Erythroblast (primary cell): ENCODE measurements around the gene MPPED2.

Source experiments
- GATA1 ChIP-seq: IDR thresholded peaks from 2 replicates; pipeline ENCODE4 v1.6.1; 2011; ENCODE audit warnings: low read depth, mild to moderate bottlenecking, control low read depth, low read length, moderate library complexity
- POLR2A ChIP-seq: IDR thresholded peaks from 2 replicates; pipeline ENCODE4 v1.6.1; 2011; ENCODE audit warnings: mild to moderate bottlenecking, low read length

DNA sequence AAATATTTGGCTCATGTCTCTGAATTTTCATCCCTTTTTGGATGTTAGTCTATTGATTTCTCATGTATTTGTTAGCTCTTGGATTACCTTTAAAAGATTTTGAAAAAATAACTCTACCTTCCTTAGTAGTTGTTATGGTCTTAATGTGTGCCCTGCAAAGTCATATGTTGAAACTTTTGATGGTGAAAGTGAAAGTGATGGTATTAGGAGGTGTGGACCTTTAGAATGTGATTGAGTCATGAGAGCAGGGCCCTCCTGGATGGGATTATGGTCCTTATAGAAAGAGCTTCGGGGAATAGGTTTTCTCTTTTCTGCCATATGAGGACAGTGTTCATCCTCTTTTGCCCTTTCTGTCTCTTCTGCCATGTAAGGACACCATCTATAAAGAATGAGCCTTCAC, 33.6 kb upstream of the MPPED2 start:
- TF ChIP-seq POLR2A (no peak), GATA1 (no peak)
